H7 (cell line): Measurements from ENCODE around the gene EPHB3. TPM values are rescaled to one million over a fixed set of nuclear protein-coding genes. Genes with fewer than 3 reads are reported as not detected.
"Not testable (repeated sequence)": the region's sequence is repeated elsewhere in the genome, so short reads cannot be mapped to it uniquely, and the experiment has no call there.

Source experiments
- DNase-seq: peaks from one replicate; pipeline ENCODE4 v3.0.0; 2012
- H3K27me3 ChIP-seq: 2 replicates; pipeline ENCODE4 v1.6.0; 2011; ENCODE audit warnings: mild to moderate bottlenecking, low read length; ENCODE audit not compliant: control insufficient read depth, insufficient read depth
- H3K36me3 ChIP-seq: replicated peaks from 2 replicates; pipeline ENCODE4 v1.5.1; 2011; ENCODE audit warnings: low read length; ENCODE audit not compliant: control insufficient read depth, insufficient read depth
- H3K4me3 ChIP-seq: 2 replicates; pipeline ENCODE4 v1.5.1; 2011; ENCODE audit warnings: low read depth, mild to moderate bottlenecking, control low read depth, low read length, moderate library complexity; ENCODE audit not compliant: insufficient read depth
- total RNA-seq: library from RNA; depleted of rRNA; stranded (reverse); fragments of >200 nt; shearing (Covaris generic); gene quantifications from 2 replicates; pipeline ENCODE4 v1.2.3, GENCODE V29; 2014; rRNA removed

EPHB3 gene
- total RNA-seq, 1 experiment from 2014 or later = 11.1 TPM

- DNase-seq = no peak
- Histone ChIP-seq H3K36me3 (no peaks in the 10 kb centered on the region), H3K27me3 (no peaks in the 10 kb centered on the region; the same call in 1 of the 2 replicates), H3K4me3 (no peak overlapping the region)
These were observed 58.3 kb downstream of the EPHB3 start for GRCh38 chr3:184619787-184620430.

GRCh38 chr3:184620475-184621119, 59.0 kb downstream of the EPHB3 start:
- Histone ChIP-seq H3K36me3 (no peaks in the 10 kb centered on the region), H3K27me3 (no peaks in the 10 kb centered on the region; the same call in 1 of the 2 replicates), H3K4me3 (no peak overlapping the region)
- no peak for DNase-seq

- not testable (repeated sequence) for H3K36me3 ChIP-seq, H3K4me3 ChIP-seq, H3K27me3 ChIP-seq, DNase-seq
These were observed 60.6 kb downstream of the EPHB3 start for GRCh38 chr3:184622156-184622555.

GRCh38 chr3:184626923-184627322, 65.3 kb downstream of the EPHB3 start:
- DNase-seq = no peak
- no peaks in the 10 kb centered on the region for H3K36me3 ChIP-seq
- H3K27me3 ChIP-seq = peaks cover 1% of the 10 kb centered on the region; the same call in 1 of the 2 replicates
- no peak overlapping the region for H3K4me3 ChIP-seq

- Histone ChIP-seq H3K27me3 (peaks cover 1% of the 10 kb centered on the region; the same call in 1 of the 2 replicates), H3K4me3 (no peak overlapping the region), H3K36me3 (no peaks in the 10 kb centered on the region)
- peak; percentile 87 for DNase-seq
These were observed 68.1 kb downstream of the EPHB3 start for GRCh38 chr3:184629555-184630160.

GRCh38 chr3:184630861-184631471, 69.4 kb downstream of the EPHB3 start:
- no peaks in the 10 kb centered on the region for H3K36me3 ChIP-seq
- no peak overlapping the region for H3K4me3 ChIP-seq
- no peak for DNase-seq

GRCh38 chr3:184631472-184631861, 69.9 kb downstream of the EPHB3 start:
- Histone ChIP-seq H3K27me3 (peaks cover 1% of the 10 kb centered on the region; the same call in 1 of the 2 replicates), H3K4me3 (no peak overlapping the region), H3K36me3 (no peaks in the 10 kb centered on the region)
- DNase-seq = no peak

More at GRCh38 chr3:184630861-184631471, 69.4 kb downstream of the EPHB3 start:
- H3K27me3 ChIP-seq = peaks cover 1% of the 10 kb centered on the region; the same call in 1 of the 2 replicates

Other genes with a start within 250 kb of the EPHB3 start
- 359 and 392 TPM in 2 replicates for gene EIF4G1, start 247.2 kb upstream of the EPHB3 start, total RNA-seq
- 36.9 and 41.1 TPM in 2 replicates for gene FAM131A, start 224.2 kb upstream of the EPHB3 start, total RNA-seq
- 17.1 and 22.3 TPM in 2 replicates for gene CLCN2, start 200.2 kb upstream of the EPHB3 start, total RNA-seq
- gene POLR2H, start 200.1 kb upstream of the EPHB3 start, total RNA-seq = 92.8 and 100 TPM in 2 replicates
- gene THPO, start 183.6 kb upstream of the EPHB3 start, total RNA-seq = 0.80 and 1.3 TPM in 2 replicates
- 4.5 and 10.5 TPM in 2 replicates for gene CHRD, start 181.7 kb upstream of the EPHB3 start, total RNA-seq
- gene MAGEF1, start 150.3 kb downstream of the EPHB3 start, total RNA-seq = 59.8 and 61.0 TPM in 2 replicates